ENCODE results near the gene SRRM4.
"Not testable (repeated sequence)": the region's sequence is repeated elsewhere in the genome, so short reads cannot be mapped to it uniquely, and the experiment has no call there.

Gene SRRM4

DNA sequence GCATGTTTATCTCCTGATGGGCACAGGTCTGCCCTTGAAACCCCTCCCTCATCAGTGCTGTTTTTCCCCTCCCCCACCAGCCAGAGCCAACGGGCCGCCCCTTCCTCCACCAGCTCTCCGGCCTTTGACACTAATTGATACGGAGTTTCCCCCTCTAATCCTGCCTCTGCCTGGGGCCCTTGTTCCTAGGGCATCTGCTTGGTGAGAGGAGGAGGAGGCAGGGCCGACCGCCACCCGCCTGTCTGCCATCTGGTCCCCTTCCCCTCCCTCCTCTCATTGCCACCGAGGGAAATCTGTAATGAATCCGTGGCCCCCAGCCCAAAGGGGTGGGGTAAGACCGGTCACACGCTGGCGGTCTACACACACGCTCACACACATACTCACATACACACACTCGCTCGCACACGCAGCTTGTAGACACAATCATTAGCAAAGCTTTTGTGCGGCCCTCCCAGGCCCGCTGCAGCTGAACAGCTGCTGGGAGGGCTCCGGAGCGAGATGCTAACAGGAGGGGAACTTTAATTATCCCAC, 27.4 kb downstream of the SRRM4 start:
- no peak for DNase-seq

- no peak for DNase-seq
These were observed 29.9 kb downstream of the SRRM4 start for GRCh38 chr12:119011231-119011630.

- DNase-seq = no peak
These were observed 30.8 kb downstream of the SRRM4 start for GRCh38 chr12:119012179-119012578.

DNA sequence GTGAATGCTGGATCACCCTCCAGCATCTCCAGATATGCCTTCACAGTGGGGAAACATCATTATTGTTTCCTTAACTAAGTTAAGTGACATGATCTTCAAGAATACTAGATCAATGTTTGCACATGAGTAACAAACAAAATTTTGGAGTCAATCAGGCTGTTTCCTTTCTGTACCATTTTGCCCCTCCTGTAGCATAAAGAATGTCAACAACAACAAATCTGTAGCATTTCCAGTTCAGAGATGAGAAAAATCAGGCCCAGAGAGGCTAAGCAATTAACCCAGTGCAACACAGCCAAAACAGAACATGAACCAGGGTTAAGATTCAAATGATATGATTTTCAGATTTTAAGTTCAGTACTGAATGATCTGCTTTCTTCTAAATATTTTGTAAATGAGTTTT, 31.7 kb downstream of the SRRM4 start:
- DNase-seq = no peak

DNA sequence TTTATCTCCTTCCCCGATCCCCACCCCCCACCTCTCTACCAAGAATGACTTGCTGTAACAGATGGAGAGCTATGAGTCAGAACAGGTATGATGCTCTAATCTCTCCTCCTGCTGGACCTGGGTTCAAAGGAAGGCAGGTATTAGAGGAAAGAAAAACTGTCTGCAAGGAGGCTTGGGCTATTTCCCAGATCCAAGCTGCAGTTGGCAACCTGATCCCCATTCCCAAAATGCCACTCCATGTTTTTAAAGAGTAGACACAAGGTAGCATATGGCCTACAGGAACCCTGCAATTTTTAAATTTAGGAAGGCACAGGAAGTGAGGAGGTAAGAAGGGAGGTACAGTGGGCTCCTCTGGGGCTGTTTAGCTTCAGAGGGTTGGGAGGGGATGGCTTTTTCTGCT, 33.0 kb downstream of the SRRM4 start:
- no peak for DNase-seq

- no peak for DNase-seq
These were observed 35.4 kb downstream of the SRRM4 start for GRCh38 chr12:119016715-119017114.

GRCh38 chr12:119019166-119019565, 37.8 kb downstream of the SRRM4 start:
- no peak for DNase-seq

- DNase-seq = no peak
These were observed 39.3 kb downstream of the SRRM4 start for GRCh38 chr12:119020406-119021360.

DNA sequence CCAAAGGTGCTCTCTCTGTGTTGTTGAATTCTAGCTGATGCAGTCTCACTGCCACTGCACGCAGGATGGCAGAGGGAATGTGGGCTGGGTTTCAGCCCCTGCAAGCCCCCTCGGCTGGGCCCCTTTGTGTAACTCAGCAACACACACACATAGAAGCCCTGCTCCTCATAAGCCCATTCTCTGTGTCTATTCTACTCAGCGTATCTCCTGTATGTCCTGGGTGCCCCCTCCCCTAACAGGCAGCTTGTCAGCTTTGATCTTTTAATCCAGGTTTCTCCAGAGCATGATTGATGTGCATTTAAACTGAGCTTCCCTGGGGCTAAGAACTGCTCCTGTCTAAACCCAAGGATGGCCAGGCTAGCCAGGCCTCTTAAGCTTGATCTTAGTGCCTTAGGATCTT, 43.0 kb downstream of the SRRM4 start:
- no peak for DNase-seq

DNA sequence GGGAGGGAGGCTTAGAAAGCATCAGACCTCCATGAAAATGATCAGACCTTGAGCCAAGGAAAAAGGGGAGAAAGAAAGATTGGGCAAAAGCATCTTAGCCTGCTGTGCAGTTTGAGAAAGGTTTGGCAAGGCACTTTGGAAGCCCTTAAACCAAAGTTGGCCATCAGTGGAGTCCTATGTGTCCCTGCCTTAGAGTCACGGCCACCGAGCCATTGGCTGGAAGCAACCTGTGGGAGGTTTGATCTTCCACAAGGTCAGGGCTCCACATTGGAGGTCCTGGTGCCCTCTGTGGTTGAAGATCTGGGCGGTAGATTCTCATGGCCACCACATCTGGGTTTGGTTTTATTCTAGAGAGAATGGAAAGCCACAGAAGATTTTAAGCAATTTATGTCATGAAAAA, 44.4 kb downstream of the SRRM4 start:
- DNase-seq = no peak

GRCh38 chr12:119033332-119033731, 52.0 kb downstream of the SRRM4 start:
- DNase-seq = not testable (repeated sequence)

DNA sequence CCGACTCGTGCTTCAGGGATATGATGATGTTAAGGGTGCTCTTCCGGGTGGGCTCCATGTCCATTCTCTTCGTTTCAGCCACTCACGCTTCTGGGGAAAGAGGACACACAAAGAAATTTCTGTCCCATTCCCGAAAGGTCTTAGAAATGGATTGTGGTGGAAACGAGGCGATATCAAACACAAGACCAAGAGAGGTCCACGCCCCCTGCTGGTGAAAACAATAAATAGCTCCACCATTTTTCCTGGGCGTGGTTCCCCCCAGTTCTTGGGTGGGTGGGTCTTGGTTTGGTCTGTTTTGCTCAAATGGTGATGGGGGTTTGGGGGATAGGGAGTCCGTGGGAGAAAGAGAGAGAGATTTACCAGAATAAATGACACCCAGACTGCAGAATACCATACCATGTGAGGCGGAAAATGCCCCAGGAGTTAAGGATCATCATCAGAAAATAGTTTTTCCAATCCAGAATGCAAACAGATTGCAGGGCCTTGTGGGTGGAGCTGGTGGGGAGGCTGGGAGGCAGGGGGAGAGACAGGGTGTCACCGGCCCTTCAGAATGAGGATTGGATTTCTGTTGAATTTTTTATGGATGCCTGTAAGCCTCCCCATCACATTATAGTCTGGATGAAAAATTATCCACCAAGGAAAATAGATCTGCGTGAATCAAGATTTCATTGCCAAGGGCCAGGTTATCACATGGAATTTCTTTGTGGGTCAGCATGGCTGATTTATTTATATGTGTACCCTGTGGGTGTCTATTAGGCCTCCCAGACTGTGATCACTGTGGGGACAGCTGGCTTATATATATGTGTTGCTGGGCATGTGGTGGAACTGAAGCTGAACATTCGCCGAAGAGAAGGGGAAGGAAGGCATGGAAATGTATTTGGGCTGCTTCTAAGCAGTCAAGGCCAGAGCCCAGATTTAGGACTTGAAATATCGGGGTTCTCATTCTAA, 55.8 kb downstream of the SRRM4 start:
- peak; percentile 21 for DNase-seq

DNA sequence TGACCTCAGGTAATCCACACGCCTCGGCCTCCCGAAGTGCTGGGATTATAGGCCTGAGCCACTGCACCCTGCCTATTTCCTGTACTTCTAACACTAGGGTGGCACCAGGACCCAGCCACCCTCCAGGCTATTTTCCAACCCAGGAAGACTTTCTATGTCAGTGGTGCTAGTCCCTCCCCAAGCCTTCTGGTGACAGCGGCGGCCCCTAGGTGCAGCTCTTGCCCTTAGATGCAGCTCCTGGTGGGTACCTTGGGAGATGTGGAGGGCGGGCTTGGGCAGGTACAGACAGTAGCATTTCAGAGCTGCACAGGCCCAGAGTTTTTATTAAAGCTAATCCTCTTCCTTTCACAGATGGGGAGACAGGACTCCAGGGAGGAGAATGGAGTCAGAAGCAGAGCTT, 62.8 kb downstream of the SRRM4 start:
- no peak for DNase-seq

- no peak for DNase-seq
These were observed 66.3 kb downstream of the SRRM4 start for GRCh38 chr12:119047641-119048040.

GRCh38 chr12:119050663-119051062, 69.3 kb downstream of the SRRM4 start:
- no peak for DNase-seq

DNA sequence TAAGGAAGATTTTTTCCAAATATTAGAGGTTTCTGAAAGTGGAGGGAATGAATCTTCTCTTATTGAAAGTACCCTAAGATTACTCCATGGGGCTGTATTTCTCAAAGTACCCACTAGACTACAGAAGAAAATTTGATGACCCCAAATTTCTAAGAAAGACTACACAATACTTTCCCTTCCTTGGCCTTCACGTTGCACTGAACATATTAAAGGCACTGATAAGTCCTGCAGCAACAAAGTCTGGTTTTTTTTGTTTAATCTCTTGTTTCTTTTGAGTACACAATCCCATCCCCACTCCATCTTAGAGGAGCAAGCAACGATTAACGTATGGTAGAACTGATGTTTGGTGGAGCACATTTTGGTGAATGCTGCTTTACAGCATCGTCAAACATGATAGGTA, 70.1 kb downstream of the SRRM4 start:
- DNase-seq = no peak

DNA sequence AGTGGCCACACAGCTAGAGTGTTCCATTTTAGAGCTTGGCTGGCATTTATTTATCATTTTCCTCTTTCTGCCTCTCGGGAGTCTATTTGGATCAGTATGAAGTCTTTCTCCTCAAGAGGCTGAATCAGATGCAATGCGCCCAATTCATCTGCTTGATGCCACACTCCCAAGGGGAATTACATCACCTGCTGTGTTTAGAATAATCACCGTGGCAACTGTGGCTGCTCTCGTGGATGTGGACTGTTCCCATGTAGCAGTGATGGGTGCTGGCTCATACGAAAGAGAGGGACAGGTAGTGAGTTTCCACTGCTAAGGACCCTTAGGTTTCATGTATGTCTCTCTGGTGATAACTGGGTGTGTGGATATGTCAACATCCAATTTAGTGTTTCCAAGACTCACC, 70.7 kb downstream of the SRRM4 start:
- no peak for DNase-seq

GRCh38 chr12:119055977-119056376, 74.6 kb downstream of the SRRM4 start:
- no peak for DNase-seq

GRCh38 chr12:119060847-119061796, 79.8 kb downstream of the SRRM4 start:
- peak; percentile 6 for DNase-seq

GRCh38 chr12:119068129-119068856, 87.0 kb downstream of the SRRM4 start:
- DNase-seq = no peak

GRCh38 chr12:119069147-119069642, 87.9 kb downstream of the SRRM4 start:
- DNase-seq = no peak

Data from inflammatory macrophage treated with lipopolysaccharide for 4 hours (primary cell).